Kidney glomerular epithelial cell (primary cell): ENCODE data around the gene TRPM1.
A peak's percentile ranks its signal among the peaks of the same experiment; 100 is the strongest.

Experiments
- DNase-seq: peaks from one replicate; lab custom pipeline; 2025; lab: John Stamatoyannopoulos, UW

The TRPM1 gene

DNA sequence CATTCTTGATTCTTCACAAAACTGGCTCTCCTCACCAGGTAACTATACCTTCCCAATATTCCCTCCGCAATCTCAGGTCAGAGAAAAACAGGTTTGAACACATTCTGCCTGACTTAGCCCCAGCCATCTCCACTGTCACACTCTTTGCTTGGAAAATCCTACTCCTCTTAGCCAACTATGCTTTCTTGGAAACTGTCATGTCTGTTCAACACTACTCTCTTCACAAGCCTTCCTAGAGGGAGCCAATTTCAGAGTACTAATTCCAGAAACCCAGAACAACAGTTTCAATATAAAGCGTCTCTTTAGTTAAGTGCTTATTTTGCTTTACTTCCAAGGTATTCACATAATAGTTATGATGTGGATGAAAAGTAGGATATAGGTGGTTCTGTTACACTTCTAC, 131.8 kb downstream of the TRPM1 start:
- DNase-seq = no peak

DNA sequence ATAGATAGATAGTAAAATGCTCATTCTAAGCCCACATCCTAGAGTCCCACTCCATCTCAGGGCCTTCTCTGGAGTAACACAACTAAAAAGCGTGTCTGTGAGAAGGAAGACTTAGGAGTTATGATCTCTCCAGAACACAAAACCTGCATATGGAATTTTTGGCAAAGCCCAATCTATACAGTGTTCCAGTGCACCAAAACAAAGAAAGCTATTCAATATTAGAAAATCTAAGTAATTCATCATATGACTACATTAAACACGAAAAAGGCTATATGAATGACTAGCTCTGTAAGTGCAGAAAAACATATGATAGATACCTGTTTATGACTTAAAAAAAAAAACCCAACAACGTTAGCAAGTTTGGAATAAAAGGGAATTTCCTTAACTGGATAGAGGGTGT, 137.8 kb downstream of the TRPM1 start:
- DNase-seq = no peak

DNA sequence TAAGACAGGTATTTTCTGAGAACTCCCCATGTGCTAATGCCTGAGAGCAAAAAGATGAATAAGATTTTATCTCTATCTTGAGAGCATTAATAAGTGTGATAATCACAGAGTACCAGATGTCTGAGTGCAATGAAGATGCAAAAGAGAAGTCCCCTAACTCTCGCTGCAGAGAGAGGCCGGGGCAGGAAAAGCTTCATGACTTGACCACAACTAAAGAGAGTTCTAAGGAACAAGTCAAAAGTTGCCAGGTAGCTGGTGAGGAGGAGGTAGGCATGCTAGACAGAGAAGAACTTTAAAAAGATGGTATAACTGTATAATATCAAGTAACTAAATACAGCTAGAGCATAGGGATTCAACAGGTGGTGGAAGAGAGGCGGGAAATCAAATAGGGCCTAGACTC, 138.9 kb downstream of the TRPM1 start:
- no peak for DNase-seq

DNA sequence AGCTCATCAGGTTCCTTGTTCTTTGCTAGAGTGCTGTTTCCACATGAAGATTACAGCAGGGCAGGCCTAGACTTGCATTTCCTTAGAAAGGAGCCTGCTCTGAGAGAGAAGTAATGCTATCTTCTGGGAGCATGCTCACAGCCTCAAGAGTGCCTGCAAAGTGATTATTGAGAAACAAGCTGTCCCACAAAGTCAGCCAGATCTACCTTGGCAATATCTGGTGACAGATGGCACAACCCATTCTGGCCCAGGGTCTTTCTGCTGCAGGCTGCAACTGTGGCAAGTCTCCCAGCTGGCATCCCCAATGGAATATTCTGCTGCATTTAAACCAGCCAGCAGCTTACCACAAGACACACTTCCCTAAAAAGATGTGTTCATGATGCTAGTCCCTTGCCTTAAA, 139.4 kb downstream of the TRPM1 start:
- no peak for DNase-seq

DNA sequence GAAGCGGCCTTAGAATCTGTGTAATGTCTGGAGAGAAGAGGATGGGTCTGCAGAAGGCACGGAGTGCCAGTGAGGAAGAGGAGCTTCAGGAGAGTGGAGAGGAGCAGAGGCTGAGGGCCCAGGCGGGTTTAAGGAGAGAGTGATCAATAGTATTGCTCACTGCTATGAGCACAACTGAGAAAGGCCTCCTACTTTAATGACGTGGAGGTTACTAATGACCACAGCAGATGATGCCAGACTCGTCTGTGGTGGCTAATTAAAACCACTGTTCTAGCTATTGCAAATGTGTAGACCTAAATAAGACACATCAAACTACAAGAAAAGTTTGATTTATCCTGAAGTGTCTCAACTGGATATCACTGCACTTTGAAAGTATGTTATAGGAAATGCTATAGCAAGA, 143.3 kb downstream of the TRPM1 start:
- DNase-seq = no peak

DNA sequence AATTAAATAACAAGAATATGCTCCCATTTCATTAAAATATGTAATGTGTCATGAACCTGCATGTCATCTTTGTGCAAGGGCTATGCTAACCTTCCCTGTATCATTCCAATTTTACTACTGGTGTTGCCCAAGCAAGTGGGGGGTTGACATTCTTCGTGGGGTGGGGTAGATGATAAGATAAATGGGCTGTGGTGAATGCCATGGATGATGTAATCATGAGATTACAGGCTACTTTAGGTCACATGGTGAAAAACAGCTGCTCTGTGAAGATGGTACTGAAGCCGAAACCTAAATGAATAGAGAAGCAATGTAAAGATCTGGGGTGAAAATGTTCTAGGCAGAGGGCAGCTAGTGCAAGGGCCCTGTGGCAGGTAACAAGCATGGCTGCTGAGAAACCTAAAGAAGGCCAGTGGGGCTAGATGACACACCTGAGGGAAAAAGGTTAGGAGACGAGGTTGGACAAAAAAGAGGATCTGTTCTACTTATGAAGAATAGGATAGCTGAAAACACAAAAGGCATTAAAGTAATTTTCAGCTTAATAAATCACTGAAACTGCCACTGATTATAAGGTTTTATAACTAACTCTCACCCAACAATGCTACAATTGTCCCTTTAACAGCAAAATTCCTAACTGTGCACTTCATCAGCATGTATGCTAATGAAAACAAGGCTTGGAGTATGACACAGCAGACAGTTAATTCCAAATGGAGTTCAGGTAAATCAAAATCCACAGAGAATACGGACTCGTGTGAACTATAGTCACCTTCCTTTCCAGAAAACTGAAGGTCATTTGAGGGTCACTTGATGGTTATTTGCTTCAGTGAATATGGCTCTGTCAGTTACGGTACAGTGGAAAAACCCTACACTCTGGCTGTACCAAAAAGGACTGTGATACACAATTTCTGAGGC, 145.1 kb downstream of the TRPM1 start:
- DNase-seq = peak; percentile 61

DNA sequence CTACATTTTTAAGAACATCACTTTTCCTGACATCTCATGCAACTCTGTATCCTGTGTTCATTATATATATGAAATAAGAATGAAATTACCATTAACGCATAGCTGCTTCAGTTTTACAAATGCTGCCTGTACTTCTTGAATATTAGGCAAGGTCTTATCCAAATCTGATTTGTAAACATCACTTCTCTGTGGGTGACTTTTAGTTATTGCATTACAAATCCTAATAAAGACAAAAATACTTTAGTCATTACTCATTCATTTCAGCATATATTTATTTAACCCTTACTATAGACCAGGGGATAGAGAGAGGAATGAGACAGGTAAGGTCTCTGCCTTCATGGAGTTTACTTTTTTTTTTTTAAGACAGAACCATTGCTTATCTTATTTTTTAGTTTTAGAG, 146.9 kb downstream of the TRPM1 start:
- no peak for DNase-seq

DNA sequence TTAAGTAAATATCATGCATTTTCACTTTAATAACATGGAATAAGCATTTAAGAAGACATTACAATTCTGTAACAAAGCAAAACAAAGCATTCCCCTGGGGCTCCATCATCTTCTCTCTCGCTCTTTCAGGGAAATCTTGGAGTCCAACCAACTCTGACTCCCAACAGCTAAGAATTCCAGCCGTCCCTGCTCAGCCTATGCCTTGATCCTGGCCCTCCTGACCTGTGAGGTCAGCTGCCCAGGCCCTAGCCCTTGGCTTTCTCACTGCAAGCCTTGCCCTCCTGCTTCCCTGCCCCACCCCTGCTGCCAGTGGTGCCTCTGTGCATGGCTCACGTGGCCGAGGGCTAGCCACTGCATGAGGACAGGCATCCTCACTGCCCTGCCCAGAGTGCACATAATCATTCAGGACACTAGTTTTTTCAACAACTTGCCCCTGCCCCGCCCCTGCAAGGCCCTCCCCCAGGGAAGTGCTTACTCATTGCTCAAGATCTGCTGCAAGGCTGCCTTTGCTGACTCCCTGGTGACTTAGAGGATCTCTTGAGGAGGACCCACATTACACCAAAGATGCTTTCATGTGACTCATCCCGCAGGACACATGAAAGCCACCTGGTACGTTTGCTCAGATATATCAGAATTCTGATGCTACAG, 147.7 kb downstream of the TRPM1 start:
- DNase-seq = peak; percentile 47

DNA sequence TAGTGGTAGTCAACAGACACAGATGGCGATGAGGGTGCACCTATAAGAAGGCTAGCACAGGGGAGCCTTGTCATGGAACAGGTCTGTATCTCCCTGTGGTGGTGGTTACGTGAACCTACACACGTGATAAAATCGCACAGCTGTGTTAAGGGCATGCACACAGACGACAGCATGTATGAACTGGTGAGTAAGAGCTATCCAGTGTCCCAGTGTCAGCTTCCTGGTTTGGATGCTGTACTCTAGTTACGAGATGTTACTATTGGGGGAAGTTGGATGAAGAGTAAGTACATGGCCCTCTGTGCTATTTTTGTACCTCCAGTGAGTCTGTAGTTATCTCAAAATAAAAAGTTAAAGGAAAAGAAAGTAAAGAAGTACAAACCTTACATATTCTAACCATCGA, 148.3 kb downstream of the TRPM1 start:
- DNase-seq = no peak
